HuH-7.5 (cell line): ENCODE measurements around the gene LRRC17.
A peak's percentile ranks its signal among the peaks of the same experiment; 100 is the strongest.

Experiments
- DNase-seq: peaks from one replicate; pipeline ENCODE4 v3.0.0; 2011; ENCODE audit warnings: low spot score

The LRRC17 gene

GRCh38 chr7:102988631-102989560 is 76.1 kb downstream of the LRRC17 start:
- DNase-seq, result no peak

GRCh38 chr7:102990642-102991041 is 77.8 kb downstream of the LRRC17 start:
- DNase-seq, result no peak

GRCh38 chr7:102991077-102991539 is 78.3 kb downstream of the LRRC17 start:
- DNase-seq, result no peak

GRCh38 chr7:102991540-102992214 is 78.9 kb downstream of the LRRC17 start:
- peak; percentile 28 for DNase-seq

GRCh38 chr7:102992509-102992937 is 79.7 kb downstream of the LRRC17 start:
- DNase-seq, result no peak

GRCh38 chr7:102992938-102993717 is 80.3 kb downstream of the LRRC17 start:
- peak; percentile 16 for DNase-seq

GRCh38 chr7:102993718-102994029 is 80.9 kb downstream of the LRRC17 start:
- no peak for DNase-seq

- no peak for DNase-seq
Observed at GRCh38 chr7:102994567-102994966, 81.8 kb downstream of the LRRC17 start.
